Measurements from ENCODE around the gene FXYD1.
A peak's percentile ranks its signal among the peaks of the same experiment; 100 is the strongest.

Gene FXYD1

GRCh38 chr19:35165200-35166058 is 26.8 kb downstream of the FXYD1 start:
- DNase-seq: no peak

DNA sequence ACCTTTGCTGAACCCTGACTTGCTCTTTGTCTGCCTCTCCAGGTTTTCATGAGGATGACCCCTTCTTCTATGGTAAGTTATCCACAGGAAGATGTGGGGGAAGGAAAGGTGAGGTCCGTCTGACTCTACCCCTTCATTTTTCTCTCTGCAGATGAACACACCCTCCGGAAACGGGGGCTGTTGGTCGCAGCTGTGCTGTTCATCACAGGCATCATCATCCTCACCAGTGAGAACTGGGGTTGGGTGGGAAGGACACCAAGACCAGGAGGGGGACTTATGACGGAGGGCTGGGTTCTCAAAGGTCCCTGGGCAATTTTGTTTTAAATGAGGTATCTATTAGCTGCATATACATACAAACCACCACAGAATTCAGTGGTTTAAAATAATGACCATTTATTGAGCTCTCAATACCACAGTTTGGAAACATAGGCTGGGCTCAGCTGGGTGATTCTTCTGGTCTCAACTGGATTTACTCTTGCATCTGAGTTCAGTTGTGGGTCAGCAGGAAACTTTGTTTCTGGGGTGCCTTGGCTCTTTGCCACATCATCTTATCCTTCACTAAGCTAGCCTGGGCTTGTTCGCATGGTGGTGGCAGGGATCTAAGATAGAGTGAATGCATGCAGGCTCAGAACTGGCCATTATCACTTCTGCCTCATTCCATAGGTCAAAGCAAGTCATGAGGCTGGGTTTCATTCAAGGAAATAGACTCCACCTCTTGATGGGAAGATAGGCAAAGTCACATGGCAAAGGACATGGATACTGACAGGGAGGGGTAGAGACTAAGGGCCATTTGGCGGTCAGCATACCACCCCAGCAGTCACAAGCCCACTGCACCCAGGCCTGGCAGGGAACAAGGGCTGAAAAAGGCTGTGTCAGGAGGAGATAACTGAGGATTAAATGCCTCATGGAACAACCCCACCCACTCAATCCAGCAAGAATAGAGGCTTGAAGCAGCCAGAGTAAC is 27.8 kb downstream of the FXYD1 start:
- DNase-seq: no peak

DNA sequence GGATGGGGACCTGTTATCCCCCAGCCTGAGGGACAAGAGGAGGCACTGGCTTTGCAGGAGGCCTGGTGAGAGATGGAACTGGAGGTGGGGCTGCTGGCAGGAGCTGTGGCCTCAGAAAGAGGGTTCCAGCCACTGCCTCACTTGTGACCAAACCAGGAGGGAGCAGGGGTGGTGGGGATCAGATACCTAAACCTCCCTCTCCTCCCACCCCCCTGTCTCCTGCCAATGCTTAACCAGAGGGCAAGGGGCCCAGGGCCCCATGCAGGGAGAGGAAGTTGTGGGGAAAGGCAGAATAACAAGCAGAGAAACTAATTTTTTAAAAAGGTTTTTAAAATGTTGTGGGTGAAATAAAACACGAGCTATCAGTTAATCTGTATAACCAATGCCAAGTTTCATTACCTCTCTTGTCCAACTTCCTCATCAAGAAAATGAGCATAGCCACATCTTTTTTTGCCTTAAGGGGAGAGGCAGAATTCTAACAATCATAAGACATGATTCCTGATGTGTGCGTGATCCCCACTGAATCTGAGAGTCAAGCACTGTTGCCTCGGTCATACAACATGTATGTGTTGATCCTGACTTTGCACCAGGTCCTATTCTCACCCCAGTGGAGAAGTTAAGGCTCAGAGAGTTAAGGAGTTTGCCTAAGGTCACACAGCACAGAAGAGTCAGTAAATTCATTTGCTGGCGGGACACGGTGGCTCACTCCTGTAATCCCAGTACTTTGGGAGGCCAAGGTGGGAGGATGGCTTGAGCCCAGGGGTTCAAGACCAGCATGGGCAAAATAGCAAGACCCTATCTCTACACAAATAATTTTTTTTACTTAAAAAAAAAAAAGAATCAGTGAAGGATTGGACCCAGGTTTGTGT is 28.9 kb downstream of the FXYD1 start:
- no peak for DNase-seq

DNA sequence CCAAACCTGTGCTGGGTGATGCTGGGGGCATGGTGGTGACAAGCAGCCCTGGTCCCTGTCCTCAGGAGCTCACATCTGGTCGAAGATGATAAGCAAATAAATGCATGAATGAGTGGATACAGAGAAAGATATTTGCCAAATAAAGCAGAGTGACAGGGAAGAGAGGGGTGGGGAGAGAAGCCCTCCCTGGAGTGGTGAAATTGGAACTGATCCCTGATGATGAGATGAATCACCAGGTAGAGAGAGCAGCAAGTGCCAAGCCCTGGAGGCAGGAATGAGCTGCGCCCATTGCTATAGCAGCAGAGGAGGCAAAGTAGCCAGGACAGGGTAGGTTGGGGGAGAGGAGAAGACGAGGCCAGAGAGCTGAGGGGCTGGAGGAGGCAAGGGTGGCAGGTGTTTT is 29.6 kb downstream of the FXYD1 start:
- DNase-seq: no peak

DNA sequence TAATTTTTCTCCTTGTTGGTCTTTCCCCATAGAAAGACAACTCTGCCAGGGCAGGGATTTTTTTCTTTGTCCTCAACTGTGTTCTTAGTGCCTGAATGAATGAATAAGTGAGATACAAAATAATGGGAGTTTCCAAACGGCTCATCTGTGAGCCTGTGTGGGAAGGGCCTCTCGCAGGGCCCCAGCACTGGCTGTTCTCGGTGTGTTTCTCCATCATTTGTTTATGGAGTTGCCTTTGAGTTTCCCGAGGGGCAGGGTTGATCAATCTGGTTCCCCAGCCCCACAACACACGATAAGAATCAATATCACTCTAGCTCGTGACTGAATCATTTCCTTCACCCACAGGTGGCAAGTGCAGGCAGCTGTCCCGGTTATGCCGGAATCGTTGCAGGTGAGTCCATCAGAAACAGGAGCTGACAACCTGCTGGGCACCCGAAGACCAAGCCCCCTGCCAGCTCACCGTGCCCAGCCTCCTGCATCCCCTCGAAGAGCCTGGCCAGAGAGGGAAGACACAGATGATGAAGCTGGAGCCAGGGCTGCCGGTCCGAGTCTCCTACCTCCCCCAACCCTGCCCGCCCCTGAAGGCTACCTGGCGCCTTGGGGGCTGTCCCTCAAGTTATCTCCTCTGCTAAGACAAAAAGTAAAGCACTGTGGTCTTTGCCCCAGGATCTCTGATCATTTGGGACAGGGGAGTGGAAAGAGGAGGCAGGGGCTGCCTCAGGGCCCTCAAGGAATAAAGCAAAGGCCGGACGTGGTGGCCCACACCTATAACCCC is 30.8 kb downstream of the FXYD1 start:
- no peak for DNase-seq

DNA sequence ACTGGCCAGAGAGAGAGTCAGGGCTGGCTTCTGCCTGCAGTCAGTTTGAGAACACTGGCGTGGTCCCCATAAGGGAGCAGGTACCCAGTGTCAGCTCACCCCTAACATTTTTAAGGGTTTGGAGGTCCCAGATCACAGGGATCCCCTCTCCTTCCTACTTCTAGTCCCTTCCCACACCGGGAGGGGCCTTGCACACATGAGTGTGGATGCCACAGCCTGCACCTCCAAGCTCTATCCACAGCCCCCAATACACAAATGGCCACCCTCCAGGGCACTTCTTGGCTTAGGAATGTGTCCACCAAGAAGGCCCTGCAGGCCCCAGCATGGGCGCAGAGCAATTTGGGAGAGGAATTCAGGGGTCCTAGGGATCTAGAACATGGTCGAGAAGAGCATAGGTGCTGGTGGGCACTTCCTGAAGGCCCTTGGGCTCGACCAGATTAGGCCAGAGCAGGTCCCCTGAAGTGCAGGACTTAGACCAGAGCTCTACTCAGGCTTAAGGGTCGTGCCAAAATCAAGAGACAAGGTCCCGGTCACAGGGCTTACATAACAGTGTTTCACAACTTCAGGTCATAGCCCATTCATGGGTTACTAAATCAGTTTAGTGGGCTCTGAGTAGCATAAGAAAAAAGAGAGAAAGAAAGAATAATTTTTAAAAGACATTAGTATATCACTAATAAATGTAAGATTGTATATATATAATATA is 31.9 kb downstream of the FXYD1 start:
- DNase-seq: no peak

- peak in 1 of 2 donors; percentile 27 for DNase-seq
Observed at GRCh38 chr19:35171730-35172129, 33.1 kb downstream of the FXYD1 start.

- DNase-seq: no peak
Observed at GRCh38 chr19:35174226-35174625, 35.6 kb downstream of the FXYD1 start.

DNA sequence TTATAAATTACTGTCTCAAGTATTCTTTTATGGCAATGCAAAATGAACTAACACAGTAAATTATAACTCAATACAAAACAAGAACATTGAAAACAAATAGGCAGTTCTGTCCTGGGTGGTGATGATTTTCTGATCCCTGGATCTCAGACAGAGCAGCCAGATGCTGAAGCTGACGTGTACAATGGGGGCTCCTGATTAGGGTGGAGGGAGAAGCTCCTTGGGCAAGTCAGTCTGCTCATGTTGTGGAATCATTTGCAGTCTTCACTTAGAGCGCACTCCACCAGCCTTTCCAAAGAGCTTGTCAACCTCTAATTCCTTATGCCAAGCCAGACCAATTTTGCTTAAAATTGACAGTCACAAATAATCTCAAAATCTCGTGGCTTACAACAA is 37.6 kb downstream of the FXYD1 start:
- DNase-seq: no peak

GRCh38 chr19:35177377-35178274 is 39.0 kb downstream of the FXYD1 start:
- no peak for DNase-seq

- no peak for DNase-seq
Observed at GRCh38 chr19:35178701-35179100, 40.1 kb downstream of the FXYD1 start.

GRCh38 chr19:35179830-35180229 is 41.2 kb downstream of the FXYD1 start:
- no peak for DNase-seq

GRCh38 chr19:35181387-35181786 is 42.8 kb downstream of the FXYD1 start:
- no peak for DNase-seq

GRCh38 chr19:35184267-35184666 is 45.6 kb downstream of the FXYD1 start:
- no peak for DNase-seq

GRCh38 chr19:35184884-35185283 is 46.3 kb downstream of the FXYD1 start:
- DNase-seq: no peak

Measured in CD4-positive, alpha-beta T cell treated with Interferon alpha-2 for 1 hour (primary cell).